NCI-H748 (cell line): Measurements from ENCODE around the gene RGS14.
"Not testable (repeated sequence)": the region's sequence is repeated elsewhere in the genome, so short reads cannot be mapped to it uniquely, and the experiment has no call there.

ENCODE experiments used
- DNase-seq: peaks from one replicate; lab custom pipeline; 2025; ENCODE audit not compliant: unreplicated experiment; lab: John Stamatoyannopoulos, UW

RGS14 gene

DNA sequence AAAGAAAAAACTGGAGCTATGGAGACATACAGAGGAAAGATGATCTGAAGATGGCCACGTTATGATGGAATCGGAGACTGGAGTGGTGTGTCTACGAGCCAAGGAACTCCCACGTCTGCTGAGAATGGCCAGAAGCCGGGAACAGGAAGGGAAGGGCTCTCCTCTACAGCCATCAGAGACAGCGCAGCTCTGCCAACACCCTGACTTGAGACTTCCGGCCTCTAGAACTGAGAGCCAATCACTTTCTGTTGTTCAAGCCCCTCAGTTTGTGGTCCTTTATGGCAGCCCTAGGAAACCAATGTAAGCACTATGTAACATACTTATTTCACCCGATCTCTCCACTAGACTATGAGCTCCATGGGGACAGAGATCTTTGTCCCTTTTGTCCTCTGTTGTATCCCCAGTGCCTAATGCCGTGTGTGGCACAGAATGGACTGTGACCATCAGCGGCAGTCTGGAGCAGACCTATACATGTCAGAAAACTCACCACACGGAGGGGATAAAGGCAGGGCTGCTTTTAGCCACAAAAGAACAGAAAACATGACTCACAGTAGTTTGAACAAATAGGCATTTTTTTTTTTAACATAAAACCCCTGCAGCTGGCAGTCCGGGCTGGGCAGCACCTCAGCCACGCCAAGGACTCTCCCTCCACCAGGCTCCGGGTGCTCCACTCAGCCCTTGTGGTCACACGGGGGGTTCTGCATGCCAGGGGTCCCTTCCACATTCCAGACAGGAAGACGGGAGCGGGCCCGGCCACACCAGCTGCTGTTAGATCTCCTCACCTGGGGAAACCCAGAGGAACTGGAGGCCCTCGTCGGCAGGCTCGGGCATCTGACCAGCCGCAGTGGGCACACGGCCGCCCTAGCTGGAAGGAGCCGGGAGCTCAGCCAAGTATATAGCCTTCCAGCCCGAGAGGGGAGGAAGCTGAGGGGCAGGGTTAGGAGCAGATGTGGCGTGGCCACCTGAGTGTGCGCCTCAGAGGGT lies 29.9 kb upstream of the RGS14 start:
- DNase-seq: no peak

DNA sequence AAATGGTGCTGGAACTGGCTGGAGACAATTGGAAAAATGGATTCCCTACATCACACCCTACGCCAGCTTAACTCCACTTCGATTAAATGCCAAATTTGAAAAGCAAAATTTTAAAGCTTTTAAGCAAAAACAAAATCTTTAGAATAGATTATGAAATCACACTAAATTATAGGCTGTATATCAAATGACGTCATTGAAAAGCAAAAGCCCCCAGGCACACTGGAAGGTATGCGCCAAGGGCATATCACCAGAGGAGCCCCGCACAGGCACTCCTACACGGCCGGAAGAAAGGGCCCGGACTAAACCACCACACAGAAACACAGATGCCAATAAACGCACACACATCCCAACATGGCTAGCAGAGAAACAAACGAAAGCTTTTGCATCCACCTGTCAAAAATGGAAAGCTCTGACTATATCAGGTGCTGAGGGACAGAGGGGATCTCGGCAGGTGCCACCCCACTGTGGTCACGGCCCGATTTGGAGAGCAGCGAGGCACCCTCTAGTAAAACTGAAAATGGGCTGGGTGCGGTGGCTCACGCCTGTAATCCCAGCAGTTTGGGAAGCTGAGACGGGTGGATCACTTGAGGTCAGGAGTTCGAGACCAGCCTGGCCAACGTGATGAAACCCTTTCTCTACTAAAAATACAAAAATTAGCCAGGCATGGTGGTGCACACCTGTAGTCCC lies 29.0 kb upstream of the RGS14 start:
- no peak for DNase-seq

DNA sequence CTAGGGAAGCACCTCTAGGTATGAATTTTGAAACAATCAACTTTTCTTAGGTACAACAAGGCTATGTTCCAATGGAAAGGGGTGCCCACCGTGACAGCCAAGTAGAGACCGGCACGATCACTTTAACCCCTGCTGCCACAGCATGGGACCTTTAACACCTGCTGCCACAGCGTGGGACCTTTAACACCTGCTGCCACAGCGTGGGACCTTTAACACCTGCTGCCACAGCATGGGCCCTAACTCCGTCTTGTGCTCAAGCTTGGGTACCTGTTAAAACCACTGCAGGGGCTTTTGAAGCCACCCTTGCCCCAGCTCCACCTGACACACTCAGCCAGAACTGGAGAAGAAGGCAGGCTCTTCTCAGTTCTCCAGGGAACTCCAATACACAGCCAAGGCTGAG lies 27.8 kb upstream of the RGS14 start:
- no peak for DNase-seq

DNA sequence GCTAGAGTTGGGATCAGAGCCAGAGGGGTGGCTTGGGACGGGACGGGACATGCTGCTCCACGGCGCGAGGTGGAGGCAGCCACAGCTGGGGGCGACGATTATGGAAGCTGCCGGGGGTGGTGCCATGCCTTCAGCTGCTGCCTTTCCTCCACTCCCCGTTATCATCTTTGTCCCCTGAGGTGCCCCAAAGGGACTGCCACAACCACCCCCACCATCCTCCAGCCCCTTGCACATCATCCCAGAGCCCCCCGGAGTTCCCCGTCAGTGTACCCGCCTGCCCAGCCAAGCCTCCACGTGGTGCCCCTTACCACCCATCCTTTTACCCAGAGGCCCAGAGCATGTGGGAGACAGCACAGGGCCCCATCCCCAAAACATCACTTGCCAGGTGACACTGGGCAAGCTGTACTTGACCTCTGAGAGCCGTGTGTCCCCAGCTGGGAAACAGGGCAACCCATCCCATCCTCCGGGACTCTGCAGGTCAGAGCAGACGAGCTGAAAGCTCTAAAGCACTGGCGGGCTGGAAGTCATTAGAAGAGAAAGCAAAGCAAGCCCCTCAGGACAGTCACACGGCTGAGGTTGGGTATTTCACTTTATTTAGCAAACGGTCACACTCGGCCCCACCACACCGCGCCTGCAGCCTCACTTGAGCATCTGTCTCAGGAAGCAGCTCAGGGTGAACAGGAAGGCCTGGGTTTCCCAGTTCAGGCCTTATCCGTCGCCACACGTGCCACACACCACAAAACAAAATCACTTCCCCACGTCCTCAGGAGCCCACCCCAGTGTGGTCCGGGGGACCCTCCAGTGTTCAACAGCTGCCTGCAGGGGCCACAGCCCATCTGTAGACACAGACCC lies 26.5 kb upstream of the RGS14 start:
- no peak for DNase-seq

DNA sequence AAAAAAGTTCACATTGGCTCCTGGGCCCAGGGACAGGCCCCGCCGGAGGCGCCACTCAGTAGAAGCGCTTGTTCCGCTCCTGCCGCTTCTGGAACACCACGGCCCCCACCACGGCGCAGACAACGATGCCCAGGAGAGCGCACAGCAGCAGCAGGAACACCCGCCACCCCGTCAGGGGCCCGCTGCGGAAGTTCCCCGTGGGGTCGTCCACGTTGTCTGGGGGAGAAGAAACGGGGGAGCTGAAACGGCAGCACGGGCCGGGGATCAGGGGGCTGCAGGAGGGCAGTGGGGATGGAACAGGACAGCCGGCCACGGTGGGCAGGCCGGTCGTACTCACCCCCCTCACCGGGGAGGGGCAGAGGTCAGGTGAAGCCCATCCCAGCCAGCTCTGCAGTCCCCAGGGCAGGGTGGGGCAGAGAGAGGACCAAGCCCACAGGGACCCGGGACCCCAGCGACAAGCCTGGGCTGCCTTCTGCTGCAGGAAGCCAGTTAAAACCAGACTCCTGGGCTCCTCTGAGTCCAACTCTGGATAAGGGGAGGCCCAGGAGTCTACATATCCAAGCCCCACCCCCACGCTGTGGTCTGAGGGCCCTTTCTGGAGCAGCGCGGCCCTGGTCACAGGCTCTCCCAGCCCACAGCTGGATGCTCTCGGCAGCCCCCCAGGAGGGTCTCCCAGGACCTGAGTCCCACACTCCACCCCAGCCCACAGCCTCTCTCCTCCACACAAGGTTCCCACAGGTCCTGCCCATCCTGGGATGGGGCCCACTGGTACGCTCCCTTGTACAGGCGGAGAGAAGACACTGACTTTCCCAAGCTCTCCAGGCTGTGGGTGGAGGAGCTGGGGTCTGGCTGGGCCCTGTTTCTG lies 25.5 kb upstream of the RGS14 start:
- DNase-seq: no peak

DNA sequence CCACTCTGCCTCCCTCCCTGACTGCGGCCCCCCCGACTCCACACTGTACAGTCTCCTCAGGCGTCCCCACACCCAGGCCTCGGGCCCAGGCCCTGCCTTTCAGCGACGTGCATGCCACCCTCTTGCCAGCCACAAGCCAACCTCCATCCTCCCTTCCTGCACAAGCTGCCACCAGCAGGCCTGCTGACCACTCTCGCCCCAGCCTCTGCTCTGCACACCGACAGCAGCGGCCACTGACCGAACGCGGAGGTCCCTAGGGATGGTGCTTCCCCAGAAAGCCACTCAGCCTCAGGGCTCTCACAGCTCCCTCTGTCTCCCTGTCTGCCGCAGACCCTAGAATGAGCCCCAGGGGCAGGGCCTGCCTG lies 24.8 kb upstream of the RGS14 start:
- DNase-seq: no peak

DNA sequence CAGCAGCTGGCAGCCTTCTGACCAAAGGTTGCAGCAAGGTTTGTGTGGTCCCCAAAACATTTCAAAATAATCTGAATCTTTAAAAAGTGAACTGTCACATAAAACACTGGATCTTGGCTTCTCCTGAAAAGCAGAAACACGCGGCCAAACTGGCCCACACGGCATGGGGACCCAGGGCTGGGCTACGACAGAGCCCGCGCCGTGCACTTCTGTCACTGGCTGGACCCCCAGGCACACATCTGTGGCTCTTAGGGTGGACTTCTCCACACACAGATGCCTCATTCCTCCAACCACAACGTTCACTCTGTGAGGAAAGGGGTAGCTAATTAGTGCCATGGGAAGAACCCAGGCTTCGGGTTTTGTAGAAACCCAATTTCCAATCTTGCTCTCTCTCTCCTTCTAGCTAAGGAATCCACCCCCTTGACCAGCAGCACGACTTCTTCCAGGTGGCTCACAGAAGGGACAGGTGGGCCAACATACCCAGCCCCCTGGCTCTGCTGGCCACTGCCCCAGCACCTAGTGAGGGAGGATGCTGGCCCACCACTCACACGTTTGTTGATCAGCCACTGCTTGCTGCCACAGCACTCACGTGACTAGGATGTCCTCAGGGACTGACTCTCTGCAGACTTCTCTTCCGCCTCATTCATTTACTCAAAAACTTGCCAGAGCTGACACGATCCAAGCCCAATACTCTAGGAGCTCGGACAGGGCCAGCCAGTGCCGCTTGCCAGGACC lies 24.1 kb upstream of the RGS14 start:
- DNase-seq: no peak

DNA sequence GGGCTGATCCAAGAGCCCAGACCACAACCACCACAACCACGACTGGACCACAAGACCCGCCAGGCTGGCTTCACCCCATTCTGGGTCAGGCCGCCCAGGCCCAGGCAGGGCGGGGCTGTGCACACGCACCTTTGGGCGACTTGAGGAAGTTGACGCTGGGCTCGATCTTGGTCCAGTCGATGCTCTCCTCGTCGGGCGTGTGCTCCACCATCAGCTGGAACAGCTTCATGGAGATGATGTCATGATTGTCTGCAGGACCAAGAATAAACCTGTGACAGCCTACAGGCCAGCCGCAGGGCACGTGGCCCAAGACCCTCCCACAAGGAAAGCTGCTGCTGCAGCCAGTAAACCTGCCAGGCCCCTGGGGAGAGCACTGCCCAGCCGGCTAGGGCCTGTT lies 23.6 kb upstream of the RGS14 start:
- no peak for DNase-seq

DNA sequence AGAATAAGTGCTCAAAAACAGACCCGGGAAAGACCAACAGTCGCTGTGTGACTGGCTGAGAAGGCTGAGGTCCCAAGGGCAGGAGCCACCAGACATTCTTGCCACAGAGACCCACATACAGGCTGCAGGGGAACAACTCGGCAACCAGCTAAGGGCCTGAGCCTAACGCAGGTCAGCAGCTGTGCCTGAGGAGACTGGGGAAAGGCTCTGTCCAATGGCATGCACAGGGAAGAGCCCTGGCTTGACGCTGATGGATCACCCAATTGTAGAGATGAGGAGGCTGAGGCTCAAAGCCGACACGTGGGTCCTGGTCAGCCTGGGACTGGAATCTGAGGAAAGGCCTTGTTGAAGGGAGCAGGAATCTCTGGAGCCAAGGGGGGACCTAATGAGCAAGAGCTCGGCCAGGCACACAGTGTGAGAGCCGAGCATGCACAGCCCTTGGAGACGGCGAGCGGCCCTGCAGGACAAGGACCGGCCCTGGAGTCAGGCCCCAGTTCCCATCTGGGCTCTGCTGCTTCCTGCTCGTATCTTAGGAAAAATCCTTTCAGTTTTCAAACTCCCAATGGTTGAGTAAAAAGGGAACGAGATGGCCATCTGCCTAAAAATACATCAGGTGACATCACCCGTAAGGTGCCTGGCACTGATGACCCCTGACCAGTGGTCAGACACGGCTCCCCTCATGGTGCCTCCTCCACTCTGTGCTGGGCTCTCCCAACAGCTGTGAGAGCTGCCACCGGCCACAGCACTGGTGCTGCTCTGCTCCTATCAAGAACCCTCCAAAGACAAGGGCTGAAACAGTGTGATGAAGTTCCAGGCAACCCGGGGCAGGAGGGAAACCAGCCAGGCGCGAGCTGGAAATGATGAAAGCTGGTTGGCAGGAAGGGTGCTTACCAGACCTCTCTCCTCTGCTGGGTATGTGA lies 22.7 kb upstream of the RGS14 start:
- DNase-seq: no peak

DNA sequence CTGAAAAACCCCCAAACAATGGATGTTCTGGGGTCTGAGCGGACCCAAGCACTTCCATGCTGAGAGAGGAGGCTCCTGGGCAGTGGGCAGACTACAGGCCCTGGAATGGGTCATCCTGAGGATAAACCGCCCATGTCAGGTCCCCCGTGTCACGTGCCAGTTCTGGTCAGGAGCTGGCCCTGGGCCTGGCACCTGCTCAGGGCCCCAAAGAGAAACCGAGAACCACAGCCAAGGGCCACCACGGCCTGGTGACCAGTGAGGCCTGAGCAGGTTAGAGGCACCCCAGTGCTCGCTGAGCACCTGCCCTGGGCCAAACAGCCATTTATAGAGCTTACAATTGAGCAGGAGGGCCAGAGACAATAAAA lies 22.0 kb upstream of the RGS14 start:
- DNase-seq: no peak

DNA sequence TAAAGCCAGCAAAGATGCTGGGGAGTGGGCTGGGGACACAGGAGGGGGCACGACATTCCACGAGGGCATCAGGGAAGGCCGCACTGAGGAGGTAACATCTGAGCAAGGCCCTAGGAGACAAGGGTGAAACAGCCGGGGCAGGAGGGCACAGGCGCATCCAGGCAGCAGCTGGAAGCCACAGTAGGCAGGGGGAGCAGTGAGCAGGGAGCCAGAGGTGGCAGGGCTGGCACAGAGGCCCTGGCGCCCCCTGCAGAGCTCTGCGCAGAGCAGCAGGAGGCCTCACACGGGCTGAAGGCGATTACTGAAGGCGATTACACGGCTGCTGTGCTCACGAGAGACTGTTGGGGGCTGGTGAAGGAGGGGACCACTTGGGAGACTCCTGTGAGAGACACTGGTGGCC lies 21.6 kb upstream of the RGS14 start:
- DNase-seq: no peak

DNA sequence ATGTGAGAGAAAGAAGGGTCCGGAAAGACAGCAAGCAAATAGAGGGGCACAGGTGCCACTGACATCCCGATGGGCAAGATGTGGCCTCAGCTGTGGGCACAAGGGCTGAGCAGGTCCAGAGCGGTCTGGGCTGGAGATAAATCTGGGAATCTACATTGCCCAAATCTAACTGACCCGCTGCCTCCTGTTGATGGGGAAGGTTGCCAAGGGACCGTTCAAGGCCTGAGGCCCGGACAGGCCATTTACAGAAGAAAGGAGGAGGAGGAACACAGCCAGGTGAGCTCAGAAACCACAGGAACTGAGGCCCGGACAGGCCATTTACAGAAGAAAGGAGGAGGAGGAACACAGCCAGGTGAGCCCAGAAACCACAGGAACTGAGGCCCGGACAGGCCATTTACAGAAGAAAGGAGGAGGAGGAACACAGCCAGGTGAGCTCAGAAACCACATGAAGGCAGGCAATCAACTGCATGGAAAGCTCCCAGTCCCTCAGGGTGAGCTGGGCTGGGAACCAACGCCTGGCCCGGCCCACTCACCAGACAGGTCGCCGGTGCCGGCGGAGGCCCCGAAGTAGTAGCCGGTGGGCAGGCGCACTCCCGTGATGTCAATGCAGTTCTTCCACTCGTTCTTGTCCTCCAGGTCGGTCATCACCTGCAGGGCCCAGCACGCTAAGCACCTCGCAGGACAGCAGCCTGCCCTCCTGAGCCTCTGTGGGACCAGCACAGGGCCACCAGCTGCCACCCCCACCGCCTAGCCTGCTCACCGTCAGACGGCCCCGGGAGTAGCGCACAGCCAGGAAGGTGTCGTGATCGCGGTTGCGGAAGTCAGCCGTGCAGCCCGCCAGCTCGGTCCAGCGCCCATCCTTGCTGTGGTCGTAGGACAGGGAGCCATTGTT lies 20.9 kb upstream of the RGS14 start:
- no peak for DNase-seq

DNA sequence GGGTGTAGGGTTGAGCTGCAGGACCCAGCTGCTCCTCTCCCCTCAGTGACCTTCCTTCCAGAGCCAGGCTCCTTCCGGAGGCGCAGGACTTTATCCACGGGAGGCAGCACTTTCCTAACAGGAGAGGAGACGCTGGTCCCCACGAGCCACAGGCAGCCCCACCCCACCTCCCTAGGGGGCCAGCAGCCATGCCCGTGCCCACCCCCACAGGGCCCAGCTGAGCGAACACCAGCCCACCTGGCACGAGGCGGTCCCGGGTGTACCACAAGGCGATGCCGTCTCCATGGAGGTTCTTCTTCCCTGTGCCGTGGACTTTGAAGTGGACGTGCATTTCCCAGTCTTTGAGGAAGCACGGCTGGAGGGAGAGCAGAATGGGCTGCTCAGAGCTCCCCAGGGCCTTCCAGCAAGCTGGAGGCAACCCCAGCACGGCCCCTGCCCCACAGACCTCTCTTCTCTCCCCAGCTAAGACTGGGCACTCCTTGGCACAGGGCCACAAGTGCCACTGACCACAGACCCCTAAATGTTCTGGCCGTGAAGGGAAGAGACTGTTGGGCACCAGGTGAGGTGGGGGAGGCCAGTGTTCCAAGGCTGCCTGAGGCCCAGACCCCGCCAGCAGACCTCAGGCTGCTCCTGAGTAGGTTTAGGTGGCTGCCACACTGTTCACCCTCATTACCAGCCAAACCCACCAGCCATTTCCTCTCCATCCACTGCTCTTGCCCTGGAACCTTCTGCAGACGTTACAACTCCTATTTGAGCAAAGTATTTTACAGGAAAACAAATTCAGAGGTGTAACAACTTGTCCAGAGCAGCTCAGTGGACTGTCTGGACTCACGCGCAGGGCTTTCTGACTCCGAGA lies 19.2 kb upstream of the RGS14 start:
- DNase-seq: no peak

DNA sequence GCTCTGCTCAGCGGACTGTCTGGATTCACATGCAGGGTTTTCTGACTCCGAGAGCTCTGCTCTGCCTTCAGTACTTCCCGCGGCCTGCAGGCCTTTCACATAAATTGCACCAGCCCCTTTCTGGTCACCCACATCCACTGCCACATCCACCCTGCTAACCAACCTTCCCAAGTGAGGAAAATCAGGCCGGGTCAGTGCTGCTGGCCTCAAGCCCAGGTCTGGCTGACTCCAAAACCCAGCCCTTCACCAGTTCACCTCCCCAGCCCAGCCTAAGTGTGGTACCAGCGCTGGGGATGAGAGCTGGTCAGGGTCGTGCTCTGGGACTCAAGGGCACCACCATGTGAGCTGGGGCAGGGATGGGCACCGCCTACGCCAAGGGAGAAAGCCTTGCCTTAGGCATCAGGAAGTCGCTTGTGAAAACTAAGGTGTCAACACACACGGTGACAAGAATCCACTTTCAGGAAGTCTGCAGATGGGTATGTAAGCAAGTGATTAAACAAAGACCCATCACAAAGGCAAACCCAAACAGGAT lies 18.6 kb upstream of the RGS14 start:
- no peak for DNase-seq

DNA sequence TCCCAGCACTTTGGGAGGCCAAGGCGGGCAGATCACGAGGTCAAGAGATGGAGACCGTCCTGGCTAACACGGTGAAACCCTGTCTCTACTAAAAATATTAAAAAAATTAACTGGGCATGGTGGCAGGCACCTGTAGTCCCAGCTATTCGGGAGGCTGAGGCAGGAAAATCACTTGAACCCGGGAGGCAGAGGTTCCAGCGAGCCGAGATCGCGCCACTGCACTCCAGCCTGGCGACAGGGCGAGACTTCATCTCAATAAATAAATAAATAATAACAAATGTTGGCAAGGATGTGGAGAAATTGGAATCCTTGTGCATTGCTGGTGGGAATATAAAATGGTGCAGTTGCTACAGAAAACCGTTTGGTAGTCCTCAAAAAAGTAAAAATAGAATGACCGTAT lies 14.7 kb upstream of the RGS14 start:
- DNase-seq: not testable (repeated sequence)

DNA sequence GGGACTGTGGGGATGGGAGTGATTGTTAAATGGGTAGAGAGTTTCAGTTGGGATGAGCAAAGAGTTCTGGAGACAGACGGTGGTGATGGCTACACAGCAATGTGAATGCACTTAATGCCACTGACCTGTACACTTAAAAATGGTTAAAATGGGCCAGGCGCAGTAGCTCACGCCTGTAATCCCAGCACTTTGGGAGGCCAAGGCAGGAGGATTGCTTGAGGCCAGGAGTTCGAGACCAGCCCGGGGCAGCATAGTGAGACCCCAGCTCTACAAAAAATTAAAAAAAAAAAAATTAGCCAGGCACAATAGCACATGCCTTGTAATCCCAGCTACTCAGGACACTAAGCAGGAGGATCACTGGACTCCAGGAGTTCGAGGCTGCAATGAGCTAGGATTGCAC lies 13.9 kb upstream of the RGS14 start:
- no peak for DNase-seq

DNA sequence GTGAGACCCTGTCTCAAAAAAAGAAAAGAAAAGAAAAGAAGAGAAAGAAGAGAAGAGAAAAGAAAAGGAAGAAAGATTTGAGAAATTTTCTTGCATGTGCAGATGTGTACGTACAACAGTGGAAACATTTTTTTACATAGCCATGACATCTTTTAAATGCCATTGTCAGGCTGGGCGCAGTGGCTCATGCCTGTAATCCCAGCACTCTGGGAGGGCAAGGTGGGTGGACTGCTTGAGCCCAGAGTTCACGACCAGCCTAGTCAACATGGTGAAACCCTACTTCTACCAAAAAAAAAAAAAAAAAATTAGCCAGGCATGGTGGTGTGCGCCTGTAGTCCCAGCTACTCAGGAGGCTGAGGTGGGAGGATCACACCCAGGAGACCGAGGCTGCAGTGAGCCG lies 12.8 kb upstream of the RGS14 start:
- DNase-seq: no peak
